ENCODE measurements around the gene PCDHA10. TPM values are rescaled to one million over a fixed set of nuclear protein-coding genes. Genes with fewer than 3 reads are reported as not detected.

PCDHA10 gene
- total RNA-seq, 2 experiments from 2014 or later = not detected

Other genes starting within 250 kb of the PCDHA10 start
- under 1 TPM; 0.66 to 0.77 TPM for gene CD14, start 222.7 kb upstream of the PCDHA10 start, total RNA-seq
- gene TMCO6, start 216.4 kb upstream of the PCDHA10 start, total RNA-seq = 10 to 100 TPM; 35.5 to 38.1 TPM
- gene NDUFA2, start 208.3 kb upstream of the PCDHA10 start, total RNA-seq = 10 to 100 TPM; 70.9 to 72.6 TPM
- gene IK, start 208.1 kb upstream of the PCDHA10 start, total RNA-seq = 100 to 1,000 TPM; 118 to 121 TPM
- 10 to 100 TPM; 34.2 to 34.7 TPM for gene WDR55, start 191.0 kb upstream of the PCDHA10 start, total RNA-seq
- gene DND1, start 182.3 kb upstream of the PCDHA10 start, total RNA-seq = 1 to 10 TPM; 2.5 to 2.9 TPM
- 10 to 100 TPM; 69.7 to 74.2 TPM for gene HARS1, start 164.5 kb upstream of the PCDHA10 start, total RNA-seq
- gene HARS2, start 164.4 kb upstream of the PCDHA10 start, total RNA-seq = 10 to 100 TPM; 32.3 to 35.3 TPM
- gene ZMAT2, start 155.4 kb upstream of the PCDHA10 start, total RNA-seq = 10 to 100 TPM; 56.1 to 56.9 TPM
- not detected for gene PCDHA1, start 69.8 kb upstream of the PCDHA10 start, total RNA-seq
- gene PCDHA2, start 61.0 kb upstream of the PCDHA10 start, total RNA-seq = not detected
- gene PCDHA3, start 54.8 kb upstream of the PCDHA10 start, total RNA-seq = not detected
- gene PCDHA4, start 48.8 kb upstream of the PCDHA10 start, total RNA-seq = not detected
- gene PCDHA5, start 34.3 kb upstream of the PCDHA10 start, total RNA-seq = not detected
- gene PCDHA6, start 27.9 kb upstream of the PCDHA10 start, total RNA-seq = not detected
- not detected for gene PCDHA7, start 21.6 kb upstream of the PCDHA10 start, total RNA-seq
- gene PCDHA8, start 14.7 kb upstream of the PCDHA10 start, total RNA-seq = not detected
- not detected for gene PCDHA9, start 7.5 kb upstream of the PCDHA10 start, total RNA-seq
- not detected for gene PCDHA11, start 13.1 kb downstream of the PCDHA10 start, total RNA-seq
- gene PCDHA12, start 19.4 kb downstream of the PCDHA10 start, total RNA-seq = not detected
- not detected for gene PCDHA13, start 26.2 kb downstream of the PCDHA10 start, total RNA-seq
- not detected for gene PCDHAC1, start 70.4 kb downstream of the PCDHA10 start, total RNA-seq
- not detected for gene PCDHAC2, start 110.6 kb downstream of the PCDHA10 start, total RNA-seq
- not detected for gene PCDHB1, start 195.5 kb downstream of the PCDHA10 start, total RNA-seq
- under 1 TPM; 0.05 to 0.17 TPM for gene PCDHB2, start 238.7 kb downstream of the PCDHA10 start, total RNA-seq
- not detected for gene PCDHB3, start 244.6 kb downstream of the PCDHA10 start, total RNA-seq

Measured in activated naive CD4-positive, alpha-beta T cell treated with anti-CD3 and anti-CD28 coated beads, Interleukin-2, amount 10 ng/mL, durations not matched to agents 5 hours and 36 hours (primary cell).